ENCODE data around the gene JMJD8.
"Not testable (repeated sequence)": the region's sequence is repeated elsewhere in the genome, so short reads cannot be mapped to it uniquely, and the experiment has no call there.

Gene JMJD8

DNA sequence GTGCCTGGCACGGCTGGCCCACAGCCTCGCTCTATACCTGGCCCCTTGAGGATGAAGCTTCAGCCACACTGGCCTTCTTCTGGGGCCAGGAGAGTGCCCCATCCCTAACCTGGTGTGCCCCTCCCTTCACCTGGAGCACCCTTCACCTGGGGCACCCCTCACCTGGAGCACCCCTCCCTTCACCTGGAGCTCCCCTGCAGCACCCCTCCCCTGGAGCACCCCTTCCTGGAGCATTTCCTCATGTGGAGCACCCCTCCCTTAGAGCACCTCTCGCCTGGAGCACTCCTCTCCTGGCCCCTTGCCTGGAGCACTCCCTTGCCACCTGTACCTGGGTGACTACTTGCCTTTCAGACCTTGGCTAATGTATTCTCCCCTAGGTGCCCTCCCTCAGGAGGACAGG lies 23.9 kb upstream of the JMJD8 start:
- no peak for DNase-seq

DNA sequence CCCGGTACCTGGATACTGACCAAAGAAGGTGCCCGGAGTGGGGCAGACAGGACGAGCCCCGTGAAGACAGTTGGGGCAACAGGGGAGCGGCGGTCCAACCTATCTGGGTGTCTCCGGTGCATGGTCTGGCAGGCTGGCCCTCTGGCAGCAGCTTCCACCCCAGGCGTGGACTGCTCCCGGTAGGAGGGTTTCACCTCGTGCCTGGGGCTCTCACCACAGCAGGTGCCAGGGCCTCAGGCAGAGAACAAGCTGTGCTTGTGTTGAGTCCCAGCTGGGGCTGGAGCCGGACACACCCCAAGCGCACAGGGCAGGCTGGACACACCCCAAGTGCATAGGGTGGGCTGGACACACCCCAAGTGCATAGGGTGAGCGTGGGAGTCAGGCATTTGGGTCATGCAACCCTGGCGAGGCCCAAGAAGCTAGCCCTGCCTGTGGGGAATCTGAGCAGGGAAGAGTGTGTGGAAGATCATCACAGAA lies 23.0 kb upstream of the JMJD8 start:
- DNase-seq, result no peak

DNA sequence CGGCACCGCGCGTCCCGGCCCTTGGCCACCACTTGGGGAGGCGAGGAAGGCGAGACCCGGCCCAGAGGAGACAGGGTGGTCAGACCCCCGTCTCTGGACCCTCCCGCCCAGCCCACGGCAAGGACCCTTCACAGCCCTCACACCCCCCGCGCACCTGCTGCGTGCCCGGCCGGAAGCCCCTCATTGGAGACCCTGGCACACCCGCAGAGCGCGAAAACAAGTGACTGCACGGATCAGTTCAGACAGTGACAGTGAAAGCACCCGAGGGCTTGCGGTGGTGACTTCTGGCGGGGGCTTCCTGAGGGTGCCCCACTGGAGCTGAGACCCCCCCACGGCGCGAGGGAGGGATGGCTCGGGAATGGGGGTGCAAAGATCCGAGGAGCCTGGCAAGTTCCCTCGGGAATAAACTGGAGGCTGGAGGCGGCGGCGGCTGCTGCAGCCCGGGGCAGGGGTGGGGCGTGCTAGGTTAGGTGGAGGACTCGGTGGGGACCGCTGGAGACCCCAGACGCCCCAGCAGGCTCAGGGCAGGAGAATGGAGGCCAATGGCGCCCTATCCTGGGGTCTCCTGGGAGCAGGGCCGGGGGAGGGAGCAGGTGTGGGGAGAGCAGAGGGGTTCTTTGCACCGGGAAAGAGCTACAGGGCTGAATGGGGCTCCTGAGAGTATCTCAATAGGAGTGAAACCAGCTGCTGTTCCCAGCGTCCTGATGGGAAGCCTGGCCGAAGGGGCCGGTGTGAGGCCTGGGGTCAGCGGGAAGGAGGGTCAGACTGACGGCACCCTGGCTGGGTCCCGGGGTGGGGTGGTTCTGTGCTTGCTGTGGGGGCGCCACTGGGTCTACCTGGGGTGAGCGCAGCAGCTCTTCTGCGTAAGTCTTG lies 22.3 kb upstream of the JMJD8 start:
- DNase-seq, result peak; percentile 28

DNA sequence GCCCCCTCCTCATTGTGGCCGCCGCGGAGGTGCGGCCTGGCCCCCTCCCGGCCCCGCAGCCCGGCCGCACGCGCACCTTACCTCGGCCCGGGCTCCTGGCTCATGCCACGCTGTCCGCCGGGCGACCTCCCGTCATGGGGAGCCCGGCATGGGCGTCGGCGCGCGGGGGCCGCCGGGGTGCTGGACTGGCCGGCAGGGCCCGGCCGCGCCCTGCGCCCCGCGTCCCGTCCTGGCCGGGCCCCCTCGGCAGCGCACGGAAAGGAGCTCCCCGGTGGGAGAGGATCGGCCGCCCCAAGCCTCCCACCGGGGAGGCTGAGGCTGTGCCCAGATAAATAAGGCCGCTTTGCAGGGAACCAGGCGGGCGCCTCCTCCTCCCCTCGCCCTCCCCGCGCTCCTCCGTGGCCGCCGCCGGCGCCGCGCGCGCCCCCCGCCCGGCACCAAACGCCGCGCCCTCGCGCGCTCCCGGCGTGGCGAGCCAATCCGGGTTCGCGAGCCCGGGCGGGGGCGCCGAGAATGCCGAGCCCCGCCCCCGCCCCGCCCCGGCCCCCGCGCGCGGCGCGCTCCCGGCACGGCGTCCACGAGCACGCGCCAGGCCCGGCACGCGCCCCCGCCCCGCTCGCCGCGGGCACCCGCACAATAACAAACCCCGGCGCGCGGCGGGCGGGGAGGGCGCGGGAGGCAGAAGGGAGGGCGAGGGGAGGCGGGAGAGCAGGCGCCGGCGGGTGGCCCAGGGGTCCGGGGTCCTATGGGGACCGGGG lies 21.5 kb upstream of the JMJD8 start, which contains the start of gene FBXL16:
Gene FBXL16, minus strand, starts transcription at position 371 of the 758 bp plus-strand sequence. CDS start 8,396 bp downstream, outside the sequence.
- peak; percentile 32 for DNase-seq

DNA sequence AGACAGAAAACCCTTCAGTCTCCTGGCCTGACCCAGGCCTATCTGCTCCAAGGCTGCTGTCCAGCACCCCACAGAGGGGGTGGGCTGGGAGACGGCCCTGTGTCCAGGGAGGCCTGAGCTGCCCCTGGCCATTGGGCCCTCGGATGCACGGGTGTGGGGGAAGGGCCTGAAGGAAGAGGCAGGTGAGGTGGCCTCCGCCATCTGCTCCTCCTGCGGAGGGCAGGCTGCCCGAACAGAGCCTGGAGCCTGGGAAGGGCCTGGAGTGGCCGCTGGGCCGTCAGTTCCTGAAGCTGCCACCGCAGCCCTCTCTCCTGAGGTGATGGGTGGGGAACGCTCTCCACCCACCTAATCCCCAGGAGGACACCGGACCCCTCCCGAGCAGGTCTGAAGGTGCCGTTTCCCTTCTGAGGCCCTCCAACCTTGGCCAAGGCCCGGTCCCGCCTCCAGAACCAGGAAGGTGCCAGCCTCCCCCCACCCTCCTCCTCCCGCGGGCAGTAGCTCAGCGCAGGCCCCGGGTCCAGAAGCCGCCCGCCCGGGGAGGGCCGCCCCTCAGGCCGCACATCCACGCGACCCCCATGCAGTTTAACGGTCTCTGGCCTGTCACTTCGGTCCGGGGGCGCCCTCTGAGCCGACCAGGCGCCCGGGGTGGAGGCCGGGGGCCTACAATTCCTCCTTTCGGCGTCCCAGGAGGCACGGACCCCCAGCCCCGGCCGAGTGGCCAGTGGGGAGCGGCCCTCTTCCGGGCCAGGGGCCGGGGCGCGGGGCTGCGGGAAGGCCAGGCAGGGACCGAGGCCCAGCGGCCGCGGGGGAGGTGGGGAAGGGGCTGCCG lies 20.6 kb upstream of the JMJD8 start:
- no peak for DNase-seq

DNA sequence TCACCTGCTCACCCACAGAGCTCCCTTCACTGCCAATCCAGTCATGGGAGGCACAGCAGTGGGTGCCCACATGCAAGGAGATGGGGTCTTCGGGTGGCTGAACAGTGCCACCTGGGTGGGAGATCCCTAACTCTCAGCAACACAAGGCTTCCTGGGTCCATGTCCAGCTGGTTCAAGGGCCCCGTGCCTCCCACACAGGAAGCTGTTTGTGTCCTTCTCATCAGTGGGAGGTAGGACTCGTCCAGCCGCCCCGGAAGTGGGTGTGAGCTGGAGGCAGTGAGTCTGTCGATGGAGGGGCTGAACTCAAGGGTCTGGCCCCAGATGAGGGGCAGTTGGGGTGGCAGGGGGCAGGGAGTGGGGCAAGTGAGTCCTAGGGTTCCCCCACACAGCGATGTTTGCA lies 19.9 kb upstream of the JMJD8 start:
- DNase-seq, result no peak

DNA sequence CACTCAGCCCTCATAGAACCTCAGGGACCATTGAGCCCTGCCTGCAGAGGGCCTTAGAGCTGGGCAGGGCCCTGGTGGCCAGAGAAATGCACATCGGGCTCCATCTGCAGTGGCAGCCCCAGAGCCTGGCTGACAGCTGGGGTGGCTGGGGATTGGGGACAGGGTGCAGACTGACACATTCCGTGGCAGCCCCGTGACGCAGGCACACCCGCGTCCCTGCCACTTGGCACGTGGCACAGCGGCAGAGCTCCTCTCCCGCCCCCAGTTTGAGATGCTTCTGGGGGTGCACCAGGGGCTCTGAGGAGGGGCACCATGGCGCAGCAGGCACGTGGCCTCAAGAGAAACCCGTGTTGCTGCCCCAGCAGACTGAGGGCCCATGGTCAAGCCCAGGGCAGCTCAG lies 19.3 kb upstream of the JMJD8 start:
- no peak for DNase-seq

DNA sequence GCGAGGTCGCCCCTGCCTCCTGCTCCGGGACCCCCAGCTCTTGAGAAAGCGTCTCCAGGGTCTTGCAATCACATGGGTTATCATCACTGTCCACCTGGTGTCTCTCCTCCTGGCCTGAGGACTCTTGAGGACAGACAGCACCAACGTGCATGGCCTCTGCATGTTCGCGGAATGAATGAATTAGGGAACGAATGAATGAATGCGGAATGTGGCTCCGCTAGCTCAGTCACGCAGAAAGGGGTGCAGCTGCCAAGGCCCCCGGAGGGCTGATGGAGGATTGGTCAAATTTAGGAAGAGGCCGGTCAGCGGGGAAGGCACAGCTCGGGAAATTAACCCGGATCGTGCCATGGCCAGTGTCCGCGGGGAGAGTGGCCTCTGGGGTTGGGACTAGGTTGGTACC lies 18.2 kb upstream of the JMJD8 start:
- no peak for DNase-seq

DNA sequence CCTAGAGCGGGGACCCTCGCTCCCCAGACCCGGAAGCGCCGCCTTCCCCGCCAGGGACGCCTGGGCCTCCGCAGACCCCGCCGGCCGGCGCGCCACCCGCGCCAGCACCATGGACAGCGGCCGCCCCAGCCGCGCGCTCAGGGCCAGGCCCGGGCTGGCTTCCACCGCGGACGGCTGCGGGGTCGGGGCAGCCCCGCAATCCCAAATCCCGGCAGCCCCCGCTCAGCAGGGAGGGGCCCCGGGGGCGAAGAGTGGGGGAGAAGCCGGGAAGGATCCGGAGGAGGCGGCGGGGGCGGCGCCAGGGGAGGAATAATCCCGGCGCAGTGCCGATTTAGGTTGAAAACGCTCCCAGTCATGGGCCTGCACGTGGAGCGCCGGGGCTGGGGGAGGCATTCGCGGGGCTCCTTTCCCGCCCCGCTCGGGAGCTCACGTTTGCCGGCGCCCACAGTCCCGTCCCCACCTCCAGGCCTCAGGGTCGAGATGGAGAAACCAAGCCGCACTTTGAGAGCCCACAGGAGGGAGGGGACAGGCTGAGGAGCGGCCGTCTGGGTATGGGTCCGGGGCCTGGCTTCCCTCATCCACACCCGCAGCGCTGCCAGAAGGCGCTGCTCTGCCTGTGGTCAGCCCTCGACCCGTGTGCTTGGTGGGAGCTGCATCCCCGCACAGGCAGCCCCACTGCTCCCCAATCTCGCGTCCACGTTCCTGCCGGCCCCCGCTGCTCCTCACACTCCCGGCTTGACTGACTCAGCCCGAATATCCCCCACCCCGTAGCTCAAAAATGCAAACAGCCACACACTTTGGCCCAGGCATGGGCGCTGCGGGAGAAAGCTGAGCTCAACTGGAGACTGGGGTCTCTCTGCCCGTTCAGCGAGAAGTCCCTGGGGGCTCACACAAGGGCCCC lies 16.8 kb upstream of the JMJD8 start:
- DNase-seq, result no peak

DNA sequence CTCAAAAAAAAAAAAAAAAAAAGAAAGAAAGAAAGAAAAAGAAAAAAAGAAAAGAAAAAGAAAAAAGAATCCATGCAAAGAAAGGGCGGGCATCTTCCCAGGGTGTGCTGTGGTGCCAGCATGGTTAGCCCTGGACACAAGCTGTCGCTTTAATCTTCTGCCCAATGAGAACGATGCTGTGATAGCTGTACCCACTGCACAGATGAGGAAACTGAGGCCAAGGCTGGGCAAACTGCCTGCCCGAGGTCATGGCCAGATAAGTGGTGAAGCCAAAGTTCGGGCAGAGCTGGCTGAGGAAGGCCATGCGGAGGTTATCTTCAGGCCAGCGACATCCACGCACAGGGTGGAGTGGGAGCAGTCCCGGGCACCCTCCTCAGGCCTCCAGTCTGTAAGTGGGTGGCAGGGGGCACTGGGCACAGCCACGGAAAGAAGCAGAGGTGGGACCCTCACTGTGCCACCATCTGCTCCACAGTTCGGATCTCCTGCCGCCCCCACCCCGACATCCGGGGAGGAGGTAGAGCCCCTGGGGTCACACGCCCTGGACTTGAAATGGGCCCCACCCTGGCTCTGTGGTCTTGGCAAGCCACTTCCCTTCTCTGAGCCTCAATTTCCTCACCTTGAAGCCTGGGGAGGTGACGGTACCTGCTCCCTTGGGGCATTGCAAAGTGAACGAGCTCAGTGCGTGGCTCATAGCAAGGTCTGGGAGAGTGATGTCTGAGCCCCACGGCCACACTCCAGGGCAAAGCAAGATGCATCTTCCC lies 15.0 kb upstream of the JMJD8 start:
- DNase-seq, result no peak

DNA sequence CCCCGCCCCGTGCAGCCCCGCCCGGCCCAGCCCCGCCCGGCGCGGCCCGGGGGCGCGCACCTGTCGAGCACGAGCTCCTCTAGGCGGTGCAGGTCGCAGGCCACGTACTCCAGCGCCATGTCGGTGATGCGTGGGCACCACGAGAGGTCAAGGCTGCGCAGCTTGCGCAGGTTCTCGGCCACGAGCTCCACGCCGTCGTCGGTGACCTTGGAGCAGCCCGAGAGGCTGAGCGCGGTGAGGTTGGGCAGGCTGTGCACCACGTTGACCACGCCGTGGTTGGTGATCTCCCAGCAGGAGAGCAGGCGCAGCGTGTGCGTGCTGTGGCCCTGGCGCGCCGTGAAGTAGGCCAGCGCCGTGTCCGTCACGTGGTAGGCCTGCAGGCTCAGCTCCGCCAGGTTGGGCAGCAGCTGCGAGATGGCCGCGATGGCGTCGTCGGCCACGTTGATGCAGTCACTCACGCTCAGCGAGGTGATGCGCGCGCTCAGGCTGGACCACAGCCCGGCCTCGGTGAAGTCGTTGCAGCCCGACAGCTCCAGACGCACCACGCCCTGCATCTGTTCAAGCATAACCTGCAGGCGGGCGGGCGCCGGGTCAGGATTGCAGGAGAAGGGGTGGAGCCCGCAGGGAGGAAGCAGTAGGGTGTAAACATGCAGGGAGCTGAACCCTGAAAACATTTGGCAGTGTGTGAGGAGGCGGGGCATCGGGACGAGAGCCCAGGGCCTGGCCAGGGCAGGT lies 11.4 kb upstream of the JMJD8 start:
- peak; percentile 95 for DNase-seq

DNA sequence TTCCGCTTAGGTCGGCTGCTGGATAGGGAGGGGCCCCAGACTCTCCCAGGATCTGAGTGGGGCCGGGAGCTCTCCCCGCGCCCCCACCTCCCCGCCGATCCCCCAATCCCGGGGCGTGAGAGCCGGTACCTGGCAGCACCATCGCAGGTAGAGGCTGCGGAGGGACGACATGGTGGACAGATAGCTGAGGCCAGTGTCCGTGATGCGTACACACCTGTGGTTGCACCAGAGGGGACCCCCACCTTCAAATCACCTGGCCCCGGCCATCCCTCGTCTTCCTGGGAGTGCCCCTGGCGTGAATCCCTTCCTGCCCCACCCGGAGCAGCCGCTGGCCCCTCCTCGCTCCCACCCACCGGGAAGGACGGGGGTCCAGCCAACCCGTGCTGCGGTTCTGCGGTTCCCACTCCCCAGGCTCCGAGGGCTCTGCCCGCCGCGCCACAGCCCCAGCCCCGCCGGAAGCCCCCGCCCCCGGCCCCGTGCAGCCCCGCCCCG lies 10.8 kb upstream of the JMJD8 start:
- no peak for DNase-seq

DNA sequence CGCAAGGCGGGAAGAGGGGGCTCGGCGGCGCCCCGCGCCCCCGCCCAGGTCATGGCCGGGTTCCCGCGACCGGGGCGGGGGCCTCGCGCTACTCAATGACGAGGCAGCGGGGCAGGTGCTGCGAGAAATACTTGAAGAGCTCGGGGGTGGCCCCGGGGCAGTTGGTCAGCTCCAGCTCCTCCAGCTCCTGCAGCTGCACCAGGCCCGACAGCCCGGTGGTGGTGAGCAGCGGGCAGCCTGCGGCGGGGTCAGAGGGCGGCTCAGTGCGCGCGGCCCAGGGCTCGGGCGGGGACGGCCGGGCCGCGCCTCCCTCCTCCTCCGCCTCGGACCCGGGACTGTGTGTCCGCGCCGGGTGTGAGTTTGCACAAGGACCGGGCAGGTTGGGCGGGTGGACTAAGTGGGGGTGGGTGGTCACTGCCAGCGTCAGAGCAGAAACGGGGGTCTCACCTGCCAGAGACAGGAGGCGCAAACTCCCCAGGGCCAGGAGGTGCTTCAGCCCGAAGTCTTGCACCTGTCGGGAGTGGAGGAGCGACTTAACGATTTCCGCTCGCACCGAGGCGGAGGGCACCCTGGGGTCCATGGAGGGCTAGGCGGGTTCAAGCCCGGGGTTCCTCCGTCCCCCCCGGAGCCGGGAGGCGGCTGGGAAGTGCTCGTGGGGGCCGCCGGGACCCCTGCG lies 10.2 kb upstream of the JMJD8 start:
- DNase-seq, result no peak

DNA sequence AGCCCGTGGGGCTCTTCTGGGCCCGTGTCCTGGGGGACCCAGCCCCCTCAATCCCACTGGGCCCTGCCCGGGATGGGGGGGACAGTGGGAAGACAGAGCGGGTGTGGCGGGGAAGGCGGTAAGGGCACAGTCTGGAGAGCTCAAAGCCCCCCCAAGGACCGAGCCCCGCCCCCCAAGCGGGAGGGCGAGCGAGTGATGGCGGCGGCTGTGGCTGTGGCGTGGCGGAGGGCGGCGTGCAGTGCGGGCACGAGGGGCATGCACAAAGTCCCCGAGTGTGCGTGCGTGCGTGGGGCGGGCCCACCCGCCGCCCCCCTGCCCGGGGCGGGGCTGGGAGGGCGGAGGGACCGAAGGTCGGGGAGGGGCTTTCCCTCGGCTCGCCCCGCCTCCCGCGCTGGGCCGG lies 9.6 kb upstream of the JMJD8 start:
- DNase-seq, result no peak

DNA sequence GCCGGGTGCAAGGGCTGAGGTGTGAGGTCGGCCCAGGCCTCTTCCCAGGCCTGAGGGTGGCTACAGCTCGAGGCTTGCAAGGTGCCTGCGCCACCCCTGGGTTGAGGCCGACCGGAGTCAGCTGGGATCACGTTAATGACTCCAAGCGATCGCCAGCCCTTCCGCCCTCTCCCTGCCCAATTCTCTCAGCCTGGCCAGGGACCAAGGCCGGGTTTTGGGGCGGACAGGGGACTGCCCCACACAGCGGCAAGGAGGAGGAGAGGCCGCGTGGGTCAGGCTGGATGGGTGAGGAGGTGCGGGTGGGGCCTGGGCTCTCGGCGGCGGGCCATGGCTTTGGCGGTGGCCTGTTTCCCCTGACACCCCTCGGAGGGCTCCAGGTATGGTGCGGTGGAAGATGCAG lies 9.2 kb upstream of the JMJD8 start:
- DNase-seq, result no peak

DNA sequence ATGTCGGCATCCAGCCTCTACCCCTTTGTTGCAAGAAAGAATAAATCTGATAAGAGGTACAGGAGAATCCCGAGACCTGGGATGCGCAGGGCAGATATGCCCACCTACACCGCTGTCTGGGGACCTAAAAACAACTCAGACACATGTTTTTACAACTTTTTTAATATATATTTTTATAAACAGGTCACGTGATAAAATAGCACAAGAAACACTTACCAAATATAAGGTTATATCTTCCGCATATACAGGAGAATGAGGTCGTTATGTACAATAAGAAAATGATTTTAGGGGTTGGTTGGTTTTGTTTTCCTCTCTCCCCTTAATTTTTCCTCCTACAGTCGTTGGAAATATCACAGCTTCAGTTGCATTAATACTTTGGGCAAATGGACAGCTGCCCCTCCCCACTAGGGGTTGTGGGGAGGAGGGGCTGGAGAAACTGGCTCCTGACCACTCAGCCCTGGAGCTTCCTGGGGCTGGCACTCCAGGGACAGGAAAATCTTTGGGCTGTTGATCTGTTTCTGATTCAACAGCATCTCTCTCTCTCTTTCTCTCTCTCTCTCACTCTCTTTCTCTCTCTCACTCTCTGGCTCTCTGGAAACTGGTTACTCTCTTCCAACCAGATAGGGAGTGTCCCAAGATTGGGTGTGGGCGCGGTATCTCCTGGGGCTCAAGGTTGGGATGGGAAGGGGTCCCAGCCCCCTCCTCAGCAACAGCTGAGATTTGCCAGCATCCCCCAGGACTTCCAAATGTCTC lies 8.4 kb upstream of the JMJD8 start:
- DNase-seq, result no peak

DNA sequence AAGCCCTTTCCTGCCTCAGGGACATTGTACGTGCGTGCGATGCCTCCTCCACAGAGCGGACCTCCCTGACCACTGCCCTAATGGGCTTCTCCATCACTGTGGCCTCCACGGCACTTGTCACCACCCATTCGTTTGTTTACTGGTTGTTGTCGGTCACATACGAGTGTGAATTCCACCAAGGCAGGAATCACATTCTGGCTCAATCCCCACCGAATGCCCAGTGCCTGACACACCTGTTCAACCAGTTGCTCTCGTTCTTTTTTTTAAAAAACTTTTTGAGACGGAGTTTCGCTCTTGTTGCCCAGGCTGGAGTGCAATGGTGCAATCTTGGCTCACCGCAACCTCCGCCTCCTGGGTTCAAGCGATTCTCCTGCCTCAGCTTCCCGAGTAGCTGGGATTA lies 7.1 kb upstream of the JMJD8 start:
- not testable (repeated sequence) for DNase-seq

DNA sequence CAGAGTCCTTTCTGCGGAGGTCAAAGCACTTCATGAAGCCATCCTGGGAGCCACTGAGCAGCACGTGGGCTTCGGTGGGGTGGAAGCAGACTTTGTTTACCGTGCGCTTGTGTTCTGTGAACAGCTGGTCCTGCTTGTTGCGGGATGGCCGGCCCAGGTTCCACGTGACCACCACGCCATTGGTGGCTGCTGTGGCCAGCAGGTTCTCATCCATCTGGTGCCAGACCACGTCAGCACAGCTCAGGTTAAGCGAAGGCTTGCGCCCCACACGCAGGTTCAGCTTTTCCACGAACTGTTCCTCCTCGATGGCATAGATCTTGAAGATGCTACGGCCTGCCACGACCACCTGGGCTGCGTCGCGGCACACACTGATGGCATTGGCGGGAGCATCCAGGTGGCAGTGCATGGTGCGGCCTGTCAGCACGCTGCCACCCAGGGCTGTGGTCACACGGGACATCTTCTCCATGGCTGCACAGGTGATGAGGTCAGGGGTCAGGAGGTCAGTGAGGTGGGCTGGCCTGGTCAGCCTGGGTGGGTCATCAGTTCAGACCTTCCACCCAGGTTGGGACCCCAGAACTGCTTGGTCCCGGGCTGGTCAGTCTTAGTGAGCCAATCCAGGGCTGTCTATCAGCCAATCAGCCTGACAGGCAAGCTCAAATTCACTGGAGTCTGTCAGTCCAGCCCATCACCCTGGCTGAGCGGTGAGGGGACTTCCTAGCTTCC lies 5.2 kb upstream of the JMJD8 start:
- no peak for DNase-seq
